Fibroblast of gingiva (primary cell): Measurements from ENCODE around the gene LSP1.
"Not testable (repeated sequence)": the region's sequence is repeated elsewhere in the genome, so short reads cannot be mapped to it uniquely, and the experiment has no call there.

Source experiments
- DNase-seq: peaks from one replicate; pipeline ENCODE4 v3.0.0-alpha.2; 2011; ENCODE audit warnings: low read depth

The LSP1 gene

GRCh38 chr11:1852877-1853276, at the start of gene LSP1:
Gene LSP1, plus strand, starts transcription at chr11:1853084. Its CDS starts 61 bp downstream, at chr11:1853145.
- no peak for DNase-seq

- no peak for DNase-seq
Observed at GRCh38 chr11:1803246-1803645, 49.6 kb upstream of the LSP1 start.

DNA sequence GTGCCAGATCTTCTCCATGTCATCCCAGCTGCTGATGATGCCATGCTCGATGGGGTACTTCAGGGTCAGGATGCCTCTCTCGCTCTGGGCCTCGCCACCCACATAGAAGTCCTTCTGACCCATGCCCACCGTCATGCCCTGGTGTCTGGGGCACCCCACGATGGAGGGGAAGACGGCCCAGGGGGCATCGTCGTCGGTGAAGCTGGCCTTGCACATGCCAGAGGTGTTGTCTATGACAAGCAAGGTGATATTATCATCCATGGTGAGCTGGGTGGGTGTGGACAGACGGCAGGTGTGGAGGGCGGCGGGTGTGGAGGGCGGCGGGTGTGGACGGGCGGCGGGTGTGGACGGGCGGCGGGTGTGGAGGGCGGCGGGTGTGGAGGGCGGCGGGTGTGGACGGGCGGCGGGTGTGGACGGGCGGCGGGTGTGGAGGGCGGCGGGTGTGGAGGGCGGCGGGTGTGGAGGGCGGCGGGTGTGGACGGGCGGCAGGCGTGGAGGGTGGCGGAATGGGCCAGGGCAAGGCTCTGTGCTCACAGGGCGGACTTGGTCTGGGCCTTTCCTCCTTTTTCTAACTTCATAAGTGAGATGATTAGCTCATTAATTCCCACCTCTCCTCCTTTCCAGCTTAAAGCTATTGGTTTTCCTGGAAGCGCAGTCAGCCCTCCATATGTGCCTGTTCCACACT, 48.9 kb upstream of the LSP1 start:
- DNase-seq: not testable (repeated sequence)

DNA sequence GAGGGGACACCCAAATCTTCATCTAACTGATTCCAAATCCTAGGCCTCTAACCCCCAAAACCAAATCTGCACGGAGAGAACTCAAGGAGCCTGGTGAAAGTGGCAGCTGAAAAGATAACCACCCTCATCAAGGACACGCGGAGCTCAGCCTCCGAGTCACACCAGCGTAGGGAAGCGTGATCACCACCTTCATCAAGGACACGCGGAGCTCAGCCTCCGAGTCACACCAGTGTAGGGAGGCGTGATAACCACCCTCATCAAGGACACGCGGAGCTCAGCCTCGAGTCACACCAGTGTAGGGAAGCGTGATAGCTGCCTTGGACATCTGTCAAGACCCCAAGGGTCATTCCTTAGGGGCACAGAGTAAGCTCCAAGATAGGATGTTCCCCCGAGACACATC, 47.4 kb upstream of the LSP1 start:
- DNase-seq: no peak

DNA sequence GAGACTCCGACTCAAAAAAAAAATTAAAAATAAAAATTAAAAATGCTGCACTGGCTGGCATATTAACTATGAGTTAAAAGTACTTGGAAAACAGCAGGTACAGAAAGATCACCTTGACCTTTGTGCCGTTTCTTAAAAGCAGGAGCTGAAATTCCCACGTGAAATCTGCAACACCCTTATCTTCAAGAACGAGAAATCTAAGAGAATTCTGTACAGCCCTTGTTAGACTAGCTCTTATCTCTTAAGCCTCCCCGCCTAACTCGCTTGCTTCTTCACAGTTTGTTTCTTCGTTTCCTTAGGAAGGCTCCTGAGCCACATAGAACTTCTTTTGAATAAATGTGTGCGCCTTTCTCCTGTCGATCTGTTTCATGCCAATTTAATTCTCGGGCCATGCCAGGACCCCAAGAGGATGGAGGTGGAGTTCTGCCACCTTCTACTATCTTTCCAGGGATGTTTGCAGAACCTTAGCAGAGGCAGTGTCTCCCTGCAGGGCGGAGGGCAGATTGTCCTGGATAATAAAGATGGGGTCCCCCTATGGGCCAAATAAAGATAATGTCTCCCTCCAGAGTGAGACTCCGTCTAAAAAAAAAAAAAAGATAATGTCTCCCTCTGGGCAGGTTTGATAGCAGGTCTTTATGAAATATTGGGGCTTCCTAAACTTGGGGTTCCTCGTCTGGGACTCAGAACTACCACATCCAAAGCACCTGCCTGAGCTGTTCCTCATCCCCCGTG, 45.5 kb upstream of the LSP1 start:
- DNase-seq: no peak

GRCh38 chr11:1810761-1811160, 42.1 kb upstream of the LSP1 start:
- DNase-seq: no peak

DNA sequence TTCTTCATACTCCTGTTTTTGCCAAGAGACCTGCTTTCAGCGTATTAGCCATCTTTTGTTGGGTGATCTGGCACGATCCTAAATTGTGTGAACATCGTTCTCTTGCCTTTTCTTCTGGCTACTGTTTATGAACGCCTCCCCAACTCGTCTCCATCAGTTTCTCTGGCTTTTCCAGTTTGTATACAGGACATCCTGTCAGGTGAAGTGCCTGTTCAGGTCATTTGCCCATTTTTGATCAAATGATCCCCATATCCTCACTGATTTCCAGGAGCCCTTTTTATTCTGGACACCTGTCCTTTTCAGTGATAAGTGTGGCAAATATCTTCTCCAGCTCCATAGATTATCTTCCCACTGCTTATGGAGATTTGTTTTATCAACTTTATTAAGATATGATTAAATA, 40.6 kb upstream of the LSP1 start:
- DNase-seq: no peak

DNA sequence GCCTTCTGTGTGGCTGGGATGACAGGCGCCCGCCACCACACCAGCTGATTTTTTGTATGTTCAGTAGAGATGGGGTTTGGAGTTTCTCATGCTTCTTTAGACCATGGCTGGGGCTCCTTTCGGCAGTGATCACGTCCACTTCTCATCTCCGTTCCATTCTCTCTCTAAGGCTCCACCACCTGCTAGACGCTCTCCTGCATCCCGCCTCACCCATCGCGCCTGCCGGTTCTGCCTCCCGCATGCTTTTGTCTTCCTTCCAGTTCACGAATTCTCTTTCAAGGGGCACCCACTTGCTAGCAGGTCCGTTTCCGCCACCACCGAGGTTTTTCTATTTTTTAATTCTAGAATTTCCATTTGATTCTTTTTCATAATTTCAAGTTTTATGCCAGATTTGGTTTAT, 40.1 kb upstream of the LSP1 start:
- no peak for DNase-seq

DNA sequence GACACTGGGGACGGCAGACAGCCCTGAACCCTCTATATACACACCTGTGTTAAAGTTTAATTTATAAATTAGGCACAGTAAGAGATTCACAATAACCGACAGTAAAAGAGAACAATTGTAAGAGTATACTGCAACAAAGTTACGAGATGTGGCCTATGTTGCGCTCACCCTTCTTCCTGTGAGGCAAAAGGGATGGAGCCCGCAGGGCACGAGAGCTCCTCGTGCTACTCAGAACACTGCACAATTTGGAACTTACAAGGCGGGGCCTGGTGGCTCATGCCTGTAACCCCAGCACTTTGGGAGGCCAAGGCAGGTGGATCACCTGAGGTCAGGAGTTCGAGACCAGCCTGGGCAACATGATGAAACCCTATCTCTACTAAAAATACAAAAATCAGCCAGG, 39.5 kb upstream of the LSP1 start:
- DNase-seq: not testable (repeated sequence)

- DNase-seq: no peak
Observed at GRCh38 chr11:1814691-1815090, 38.2 kb upstream of the LSP1 start.

DNA sequence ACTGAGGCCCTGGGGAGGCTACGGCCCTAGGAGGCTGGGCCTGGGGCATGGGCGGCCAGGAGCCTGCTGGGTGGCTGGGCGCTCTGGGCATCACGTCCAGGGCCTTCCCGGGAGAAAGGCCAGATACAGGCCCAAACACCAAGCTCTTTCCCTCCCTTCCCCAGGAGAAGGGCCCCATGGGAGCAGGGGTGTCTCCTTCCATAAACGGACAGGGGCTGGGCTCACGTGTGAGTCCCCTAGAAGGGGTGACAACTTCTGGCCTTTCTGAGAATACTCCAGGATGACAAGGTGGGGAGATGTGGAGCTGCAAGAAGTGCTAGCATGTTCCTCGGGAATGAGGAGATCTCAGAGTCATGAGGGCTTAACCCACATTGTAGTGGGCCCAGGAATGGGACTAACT, 37.6 kb upstream of the LSP1 start:
- no peak for DNase-seq

GRCh38 chr11:1815751-1816150, 37.1 kb upstream of the LSP1 start:
- DNase-seq: no peak

DNA sequence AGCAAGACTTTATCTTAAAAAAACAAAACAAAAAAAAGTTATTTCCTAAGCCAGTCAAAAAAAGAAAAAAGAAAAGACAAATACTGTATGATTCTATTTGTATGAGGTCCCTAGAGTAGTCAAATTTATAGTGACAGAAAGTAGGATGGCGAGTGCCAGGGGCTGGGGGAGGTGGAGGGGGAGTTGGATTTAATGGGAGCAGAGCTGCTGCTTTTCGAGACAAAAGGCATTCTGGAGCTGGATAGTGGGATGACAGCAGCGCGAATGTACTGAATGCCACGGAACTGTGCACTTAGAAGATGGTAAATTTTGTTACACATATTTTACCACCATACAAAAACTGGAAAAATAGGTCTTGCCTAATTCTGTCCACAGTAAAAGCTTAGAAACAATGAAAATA, 35.9 kb upstream of the LSP1 start:
- DNase-seq: no peak

GRCh38 chr11:1817511-1817910, 35.4 kb upstream of the LSP1 start:
- DNase-seq: no peak

DNA sequence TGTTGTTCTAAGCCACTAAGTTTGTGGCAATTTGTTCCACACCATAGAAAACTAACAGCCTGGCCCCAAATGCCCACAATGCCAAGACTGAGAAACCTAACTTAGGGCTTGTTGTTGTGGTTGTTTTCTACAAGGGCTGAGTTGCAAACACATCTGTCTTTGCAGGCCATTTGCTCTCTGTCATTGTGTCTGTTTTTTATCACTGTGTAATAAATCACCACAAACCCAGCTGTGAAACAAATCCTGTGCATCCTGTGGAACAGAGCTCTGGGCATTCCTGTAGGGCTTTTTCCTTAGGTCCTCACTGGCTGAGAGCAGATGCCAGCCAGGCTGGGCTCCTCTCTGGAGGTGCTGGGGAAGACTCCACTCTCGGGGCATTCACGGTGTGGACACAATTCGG, 33.8 kb upstream of the LSP1 start:
- DNase-seq: no peak

DNA sequence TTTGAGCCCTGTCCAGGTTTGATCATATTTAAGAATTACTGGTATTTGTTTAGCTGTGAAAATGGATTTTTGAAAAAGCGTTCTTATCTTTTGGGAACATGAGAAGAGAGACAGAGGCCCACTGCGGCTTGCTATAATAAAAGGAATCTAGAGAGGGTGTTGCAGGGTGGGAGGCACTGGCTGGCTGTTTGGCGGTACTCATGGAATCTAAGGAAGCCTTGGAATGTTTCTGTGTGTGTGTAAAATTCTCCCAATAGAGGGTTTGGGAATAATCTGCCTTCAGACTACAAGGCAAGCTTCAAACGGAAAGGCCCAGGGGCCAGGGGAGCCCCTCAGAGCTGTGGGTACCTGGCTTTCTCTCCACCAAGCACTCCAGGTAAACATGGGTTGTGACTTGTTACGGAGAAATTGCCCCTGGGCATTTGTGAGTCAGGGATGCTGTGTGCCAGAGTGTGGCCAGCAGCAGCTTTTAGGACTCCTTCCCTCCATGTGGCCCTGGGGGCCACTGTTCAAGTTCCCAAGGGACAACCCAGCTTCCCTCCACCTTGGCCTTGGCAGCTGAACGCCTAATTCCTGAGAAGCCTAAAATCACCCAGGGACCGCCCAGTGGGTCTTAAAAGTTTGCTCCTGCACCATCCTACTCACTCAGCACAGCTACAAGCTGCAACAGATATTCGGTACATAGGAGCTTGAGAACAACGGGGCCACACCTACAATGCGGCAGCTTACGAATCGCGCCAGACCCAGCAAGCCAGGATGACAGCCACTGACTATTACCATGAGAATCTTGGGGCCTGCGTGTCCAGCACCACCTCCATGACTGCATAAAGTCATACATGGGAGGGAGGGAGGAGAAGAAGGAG, 32.2 kb upstream of the LSP1 start:
- no peak for DNase-seq

DNA sequence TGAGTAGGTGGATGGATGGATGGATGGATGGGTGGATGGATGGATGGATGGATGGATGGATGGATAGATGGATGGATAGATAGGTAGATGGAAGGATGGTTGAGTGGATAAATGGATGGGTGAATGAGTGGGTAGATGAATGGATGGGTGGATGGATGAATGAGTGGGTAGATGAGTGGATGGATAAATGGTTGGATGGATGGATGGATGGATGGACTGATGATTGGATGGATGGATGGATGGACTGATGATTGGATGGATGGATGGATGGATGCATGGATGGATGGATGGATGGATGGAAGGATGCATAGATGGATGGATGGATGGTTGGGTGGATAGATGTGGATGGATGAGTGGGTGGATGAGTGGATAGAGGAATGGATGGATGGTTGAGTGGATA, 31.3 kb upstream of the LSP1 start:
- no peak for DNase-seq

DNA sequence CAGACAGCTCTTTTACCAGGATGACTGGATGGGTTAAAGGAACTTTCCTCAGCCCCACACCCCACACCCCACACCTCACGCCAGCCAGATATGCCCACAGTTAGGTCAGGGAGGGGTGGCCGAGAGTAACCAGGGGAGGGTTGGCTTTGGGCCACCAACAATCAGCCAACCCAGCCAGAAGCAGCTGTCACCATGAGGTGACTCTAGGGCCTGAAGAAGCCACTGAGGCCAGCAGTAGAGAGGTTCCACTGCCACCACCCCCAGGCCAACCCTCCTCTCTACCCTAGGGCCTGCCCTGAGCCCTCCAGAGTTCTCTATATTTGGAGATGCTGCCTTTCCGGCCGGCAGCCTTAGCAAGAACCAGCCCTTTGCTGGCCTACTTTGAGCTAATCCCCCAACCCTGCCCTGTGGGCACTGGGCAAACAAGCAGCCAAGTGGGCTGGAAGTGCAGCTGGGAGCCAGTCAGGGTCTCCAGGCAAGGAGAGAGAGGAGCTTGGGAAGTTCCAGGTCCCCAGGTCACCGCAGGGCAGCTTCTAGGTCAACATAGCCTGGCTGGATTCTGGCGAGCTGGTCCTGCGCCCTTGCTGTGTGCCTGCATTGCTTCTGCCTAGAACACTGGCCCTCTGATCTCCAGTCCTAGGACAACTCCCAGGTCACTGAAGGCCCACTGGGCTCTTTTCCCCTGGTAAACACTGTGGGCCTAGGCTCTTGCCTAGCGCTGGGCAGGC, 30.1 kb upstream of the LSP1 start:
- no peak for DNase-seq

DNA sequence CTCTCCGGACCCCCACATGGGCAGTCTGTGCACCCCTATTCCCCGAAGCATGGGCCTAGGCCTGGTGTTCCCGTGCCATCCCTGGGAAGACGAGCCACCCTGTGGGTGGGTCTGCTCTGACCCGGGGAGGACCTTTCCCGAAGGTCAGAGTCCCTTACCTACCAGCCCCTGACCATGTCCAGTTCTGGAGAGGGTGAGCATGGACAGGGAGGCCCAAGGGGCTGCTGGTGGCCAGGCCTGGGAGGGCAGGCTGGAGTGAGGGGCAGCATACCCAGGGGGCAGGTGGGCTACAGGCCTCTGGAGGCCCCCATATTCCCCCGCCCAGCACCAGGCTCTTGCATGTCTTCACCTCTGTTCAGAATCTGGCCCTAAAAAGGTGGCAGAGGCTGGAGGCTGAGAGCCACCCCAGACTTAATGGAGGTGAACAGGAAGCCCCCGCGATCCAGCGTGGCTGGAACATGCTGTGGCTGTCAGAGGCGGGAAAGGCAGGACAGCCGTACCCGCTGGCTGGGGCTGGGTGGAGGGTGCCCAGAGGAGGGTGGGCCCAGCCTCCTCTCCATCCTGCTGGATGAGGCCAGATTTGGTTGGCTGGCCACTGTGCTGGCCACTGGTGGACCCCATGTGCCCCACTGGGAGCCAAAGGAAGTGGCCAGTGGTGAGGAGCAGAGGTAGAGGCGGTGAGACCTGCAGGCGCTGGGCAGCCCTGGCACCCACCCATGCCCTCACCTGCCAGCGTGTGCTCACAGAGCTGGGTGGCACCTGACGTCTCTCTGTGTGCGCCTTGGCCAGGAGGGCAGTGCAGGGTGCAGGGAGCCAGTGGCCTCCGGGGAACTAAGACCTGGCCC, 29.3 kb upstream of the LSP1 start:
- DNase-seq: no peak

DNA sequence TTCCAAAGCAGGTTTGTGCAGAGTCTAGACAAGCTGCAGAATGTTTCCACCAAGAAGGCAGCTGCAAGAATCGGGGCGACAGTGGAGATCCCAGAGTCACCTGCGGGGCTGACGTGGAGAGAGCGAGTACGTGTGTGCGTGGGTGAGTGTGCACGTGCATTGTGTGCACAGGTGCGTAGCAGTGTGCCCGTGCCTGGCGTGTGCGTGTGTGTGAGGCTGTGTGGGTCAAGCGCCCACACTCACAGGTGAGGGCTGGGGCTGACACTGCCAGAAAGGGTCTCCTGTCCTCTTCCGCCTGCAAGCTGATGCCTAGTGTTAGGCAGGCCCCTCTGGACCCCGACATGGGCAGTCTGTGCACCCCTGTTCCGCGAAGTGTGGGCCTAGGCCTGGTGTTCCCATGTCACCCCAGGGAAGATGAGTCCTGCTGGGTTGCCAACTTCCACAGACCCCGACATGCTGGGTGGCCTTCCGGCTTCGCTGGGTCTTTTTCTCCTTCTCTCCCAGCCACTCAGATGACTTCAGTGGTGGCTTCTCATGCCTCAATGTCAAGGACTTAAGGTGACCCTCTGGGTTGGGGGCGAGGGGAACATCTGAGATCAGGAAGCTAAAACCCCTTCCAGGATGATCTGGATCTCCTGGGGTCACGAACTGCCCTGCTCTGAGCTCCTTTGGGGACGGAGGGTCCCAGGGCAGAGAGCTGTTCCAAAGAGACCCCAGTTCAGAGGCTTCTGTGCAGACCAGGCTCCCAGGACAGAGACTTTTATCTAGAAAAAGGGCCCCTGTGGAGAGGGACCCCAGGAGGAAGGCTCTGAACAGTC, 28.5 kb upstream of the LSP1 start:
- no peak for DNase-seq
